HG03575 (cell line): ENCODE measurements around the gene B4GALT6.

Experiments
- ATAC-seq: cut with Tn5 transposase; IDR thresholded peaks from one replicate; pipeline ENCODE4 v1.9.1; 2021; ENCODE audit not compliant: unreplicated experiment, insufficient number of reproducible peaks, low FRiP score; ENCODE audit errors: extremely low read depth

Gene B4GALT6

DNA sequence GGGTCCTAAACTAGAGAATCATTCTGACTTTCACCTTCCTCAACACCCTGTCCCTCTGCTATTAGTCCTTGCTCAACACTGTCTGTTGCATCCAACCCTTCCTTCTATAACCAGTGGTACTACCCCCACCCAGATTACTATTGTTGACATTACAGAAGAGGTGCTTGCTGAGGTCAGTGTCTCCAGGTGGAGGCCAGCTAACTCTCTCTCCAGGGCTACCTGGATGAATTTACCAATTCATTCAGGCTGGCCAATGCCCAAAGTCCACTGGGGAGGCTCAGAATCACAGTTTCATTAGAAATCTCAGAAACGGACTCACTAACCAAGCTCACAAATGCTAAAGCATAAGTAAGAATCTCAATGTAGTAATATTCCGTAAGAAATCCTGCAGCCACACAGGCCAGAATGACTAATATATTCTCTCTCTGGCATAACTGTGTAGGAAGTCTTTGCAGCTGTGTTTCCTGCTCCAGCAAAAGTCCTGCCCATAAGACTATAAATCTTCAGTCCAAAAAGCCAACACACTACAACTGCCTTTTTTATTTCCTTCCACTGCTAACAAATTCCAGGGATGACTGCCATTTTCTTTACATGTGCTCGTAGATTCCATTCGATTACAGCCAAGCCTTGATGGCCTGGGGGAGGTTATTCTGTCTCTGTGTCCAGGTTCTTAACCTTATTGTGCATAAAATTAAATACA, 102.7 kb downstream of the B4GALT6 start:
- no peak for ATAC-seq

DNA sequence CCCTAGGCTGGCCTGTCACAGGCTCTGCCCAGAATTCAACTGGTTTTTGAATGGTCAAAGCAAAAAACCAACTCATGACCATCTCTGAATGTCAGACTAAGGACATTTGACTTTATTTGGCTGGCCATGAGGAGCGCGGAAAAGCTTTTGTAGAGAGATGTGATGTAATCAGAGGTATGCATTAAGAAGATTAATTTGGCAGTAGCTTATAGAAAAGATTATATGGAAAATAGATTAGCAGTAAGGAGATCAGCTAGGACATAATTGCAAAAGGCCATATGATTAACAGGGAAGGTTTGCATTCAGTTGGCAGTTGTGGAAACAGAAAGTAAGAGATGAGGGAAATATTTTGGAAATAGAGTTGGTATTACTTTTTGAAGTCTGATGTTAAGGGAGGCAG, 105.0 kb downstream of the B4GALT6 start:
- ATAC-seq: no peak

DNA sequence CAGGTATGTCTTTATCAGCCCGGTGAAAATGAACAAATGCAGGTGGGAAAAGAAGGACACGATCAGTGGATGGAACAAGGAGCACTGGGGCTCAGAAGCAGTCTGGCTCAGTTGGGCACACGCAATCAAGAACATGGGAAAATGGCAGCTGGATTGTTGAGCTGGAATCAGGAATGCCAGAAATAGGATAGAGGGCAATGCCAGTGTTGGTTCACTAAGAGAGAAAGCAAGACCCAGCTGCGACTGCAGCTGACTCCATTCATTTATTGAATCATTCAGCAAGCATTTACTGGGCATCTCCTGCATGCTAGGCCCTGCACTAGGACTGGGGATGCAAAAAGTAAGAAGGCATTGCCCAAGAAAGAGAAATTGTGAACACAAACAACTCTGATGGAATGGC, 106.3 kb downstream of the B4GALT6 start:
- no peak for ATAC-seq

DNA sequence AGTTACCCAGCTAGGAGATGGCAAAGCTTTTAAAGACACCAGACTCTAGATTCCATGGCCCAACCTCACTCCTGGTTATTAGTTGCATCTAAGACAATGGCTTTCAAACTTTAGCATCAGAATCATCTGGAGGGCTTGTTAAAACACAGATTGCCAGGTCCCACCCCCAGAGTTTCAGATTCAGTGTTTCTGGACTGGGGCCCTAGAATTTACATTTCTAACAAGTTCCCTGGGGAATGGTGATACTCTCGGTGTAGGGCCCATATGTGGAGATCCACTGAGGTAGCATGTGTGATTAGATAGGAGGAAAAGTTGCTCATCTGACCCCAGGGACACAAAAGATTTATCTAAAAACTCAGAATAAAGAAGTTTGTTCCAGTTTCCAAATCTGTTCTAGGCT, 107.2 kb downstream of the B4GALT6 start:
- no peak for ATAC-seq

DNA sequence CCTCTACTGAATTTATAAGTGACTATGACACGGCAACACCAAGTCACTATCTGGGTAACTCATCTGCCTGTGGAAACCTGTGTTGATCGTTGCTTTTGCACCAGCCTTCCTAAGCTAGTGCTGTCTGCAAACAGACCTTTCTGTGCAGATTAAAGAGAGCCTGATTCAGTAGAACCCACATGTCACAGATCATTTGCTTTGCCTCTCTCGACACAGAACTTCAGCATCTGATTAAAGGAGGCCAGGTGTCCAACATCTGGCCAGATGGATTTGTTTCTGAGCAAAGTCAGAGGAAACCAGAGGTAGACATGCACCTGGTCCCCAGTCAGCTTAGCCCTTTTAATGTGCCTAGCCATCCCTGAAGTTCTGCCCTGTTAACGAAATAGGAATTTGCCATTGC, 107.7 kb downstream of the B4GALT6 start:
- ATAC-seq: no peak

DNA sequence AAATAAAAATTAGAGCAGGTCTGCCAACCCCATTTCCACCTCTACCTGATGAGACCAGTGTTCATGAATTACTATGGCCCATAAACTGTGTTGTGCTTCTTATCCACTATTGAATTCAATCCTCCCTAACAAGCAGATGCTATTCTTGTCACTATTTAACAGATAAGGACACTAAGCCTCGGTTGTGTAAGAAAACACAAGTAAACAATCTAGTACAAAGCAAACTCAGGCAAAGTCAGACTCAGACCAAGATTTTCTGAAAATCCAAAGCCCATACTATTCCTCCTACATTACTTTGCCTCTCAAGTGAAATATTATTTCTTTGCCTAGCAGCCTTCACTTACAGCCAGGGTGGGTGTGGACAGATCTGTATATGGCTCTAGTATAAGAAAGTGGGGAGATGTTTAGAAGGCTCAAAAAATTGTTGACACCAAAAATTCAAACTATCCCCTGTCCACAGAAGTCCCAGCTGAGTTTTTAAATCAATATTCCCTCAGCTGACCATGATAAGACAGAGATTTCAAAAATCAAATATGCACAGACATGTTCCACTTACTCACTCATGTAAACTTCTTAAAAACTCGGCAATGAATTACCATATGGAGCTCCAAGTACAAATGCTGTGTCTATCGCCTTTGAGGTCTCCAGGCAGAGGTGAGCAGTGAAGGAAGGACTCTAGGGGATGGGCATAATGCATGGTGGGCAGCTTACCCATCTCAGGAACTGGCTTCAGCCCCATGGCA, 108.7 kb downstream of the B4GALT6 start:
- ATAC-seq: no peak

DNA sequence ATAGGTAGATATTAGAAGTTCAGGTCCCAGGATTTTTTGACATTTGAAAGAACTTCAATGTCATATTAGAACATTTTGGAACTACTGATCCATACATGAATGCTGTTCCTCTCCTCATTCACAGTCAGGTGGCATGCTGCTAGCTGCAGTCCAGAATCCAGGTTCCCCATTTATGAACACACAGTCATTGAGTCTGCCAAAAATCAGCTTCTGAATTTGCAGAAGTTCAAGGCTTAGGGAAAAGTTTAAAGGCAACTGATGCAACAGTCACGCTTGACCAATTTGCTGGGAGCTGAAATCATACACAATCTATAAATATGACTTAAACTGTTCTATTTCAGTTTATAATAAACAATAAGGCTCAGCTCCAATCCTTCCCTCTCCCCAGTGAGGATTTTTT, 110.0 kb downstream of the B4GALT6 start:
- no peak for ATAC-seq
